Measurements from ENCODE around the gene CEP131.
"Not testable (repeated sequence)": the region's sequence is repeated elsewhere in the genome, so short reads cannot be mapped to it uniquely, and the experiment has no call there.

The CEP131 gene

GRCh38 chr17:81238490-81238814 lies 15.7 kb upstream of the CEP131 start:
- FAIRE-seq = no peak

GRCh38 chr17:81237591-81238489 lies 15.1 kb upstream of the CEP131 start:
- FAIRE-seq = no peak

GRCh38 chr17:81236784-81237183 lies 14.0 kb upstream of the CEP131 start:
- FAIRE-seq = no peak

GRCh38 chr17:81235822-81236740 lies 13.3 kb upstream of the CEP131 start:
- FAIRE-seq = no peak

- no peak for FAIRE-seq
These were observed 12.4 kb upstream of the CEP131 start for GRCh38 chr17:81234940-81235821.

- FAIRE-seq = no peak
These were observed 11.7 kb upstream of the CEP131 start for GRCh38 chr17:81234506-81234855.

GRCh38 chr17:81233811-81234505 lies 11.2 kb upstream of the CEP131 start:
- FAIRE-seq = no peak

- FAIRE-seq = no peak
These were observed 10.6 kb upstream of the CEP131 start for GRCh38 chr17:81233316-81233715.

GRCh38 chr17:81232616-81233241 lies 10.0 kb upstream of the CEP131 start:
- FAIRE-seq = no peak

- FAIRE-seq = no peak
These were observed 9.2 kb upstream of the CEP131 start for GRCh38 chr17:81231766-81232581.

GRCh38 chr17:81231121-81231645 lies 8.4 kb upstream of the CEP131 start:
- no peak for FAIRE-seq

GRCh38 chr17:81230043-81230820 lies 7.5 kb upstream of the CEP131 start:
- no peak for FAIRE-seq

GRCh38 chr17:81229666-81229920 lies 6.8 kb upstream of the CEP131 start:
- FAIRE-seq = no peak

- FAIRE-seq = no peak
These were observed 6.3 kb upstream of the CEP131 start for GRCh38 chr17:81228834-81229665.

GRCh38 chr17:81228420-81228819 lies 5.7 kb upstream of the CEP131 start:
- no peak for FAIRE-seq

- FAIRE-seq = not testable (repeated sequence)
These were observed 4.9 kb upstream of the CEP131 start for GRCh38 chr17:81227630-81228029.

GRCh38 chr17:81223762-81224130 lies 981 bp upstream of the CEP131 start:
- no peak for FAIRE-seq

GRCh38 chr17:81222620-81222905 lies 202 bp downstream of the CEP131 start:
- FAIRE-seq = no peak

GRCh38 chr17:81221842-81222619 lies 734 bp downstream of the CEP131 start:
- FAIRE-seq = no peak

Data from TTC549 (cell line).